ENCODE results near the gene GSE1.

GSE1 gene

DNA sequence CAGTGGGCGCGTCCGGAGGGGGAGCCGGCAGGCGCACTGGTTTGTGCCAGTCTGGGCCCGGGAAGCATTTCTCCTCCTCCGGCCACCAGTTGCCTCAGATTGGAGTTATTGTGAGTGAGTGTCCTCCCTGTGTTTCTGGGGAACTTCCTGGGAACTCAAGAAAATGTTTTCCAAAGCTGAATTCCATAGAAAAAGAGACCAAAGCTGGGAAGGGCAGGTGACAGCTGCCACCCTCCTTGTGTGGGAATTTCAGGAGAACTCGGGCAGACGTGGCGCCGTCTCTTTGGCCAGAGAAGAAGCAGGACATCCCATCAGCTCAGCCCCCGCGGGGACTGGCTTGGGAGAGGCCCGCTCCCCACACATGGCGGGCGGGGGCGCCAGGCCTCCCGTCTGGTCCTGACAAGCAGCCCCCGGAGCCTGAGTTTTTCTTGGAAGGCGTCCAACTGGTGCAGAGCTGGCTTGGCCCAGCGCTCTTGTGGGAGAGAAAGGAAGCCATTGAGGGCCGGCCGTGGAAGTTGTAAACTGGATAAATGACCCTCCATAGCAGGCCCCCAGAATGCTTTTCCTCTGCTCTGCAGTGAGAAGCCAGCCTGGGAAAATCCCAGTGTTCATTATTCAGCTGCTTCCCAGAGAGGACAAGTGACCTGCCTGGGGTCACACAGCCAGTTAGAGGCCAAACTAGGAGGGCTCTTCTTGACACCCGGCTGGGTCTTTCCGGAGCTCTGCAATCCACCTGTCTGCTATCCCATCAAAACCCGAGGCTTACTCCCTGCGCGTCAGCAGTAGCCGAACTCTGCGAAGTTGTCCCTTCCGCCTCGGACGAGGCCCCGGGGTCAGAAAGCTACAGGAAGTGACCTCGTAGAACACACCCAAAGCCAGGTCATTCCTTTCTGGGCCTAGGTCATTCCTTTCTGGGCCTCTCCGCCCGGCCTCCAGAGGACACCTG is 39.2 kb upstream of the GSE1 start:
- DNase-seq (ENCODE audit: extremely low read depth in 1 of 2, low read depth in 1 of 2) = no peak

DNA sequence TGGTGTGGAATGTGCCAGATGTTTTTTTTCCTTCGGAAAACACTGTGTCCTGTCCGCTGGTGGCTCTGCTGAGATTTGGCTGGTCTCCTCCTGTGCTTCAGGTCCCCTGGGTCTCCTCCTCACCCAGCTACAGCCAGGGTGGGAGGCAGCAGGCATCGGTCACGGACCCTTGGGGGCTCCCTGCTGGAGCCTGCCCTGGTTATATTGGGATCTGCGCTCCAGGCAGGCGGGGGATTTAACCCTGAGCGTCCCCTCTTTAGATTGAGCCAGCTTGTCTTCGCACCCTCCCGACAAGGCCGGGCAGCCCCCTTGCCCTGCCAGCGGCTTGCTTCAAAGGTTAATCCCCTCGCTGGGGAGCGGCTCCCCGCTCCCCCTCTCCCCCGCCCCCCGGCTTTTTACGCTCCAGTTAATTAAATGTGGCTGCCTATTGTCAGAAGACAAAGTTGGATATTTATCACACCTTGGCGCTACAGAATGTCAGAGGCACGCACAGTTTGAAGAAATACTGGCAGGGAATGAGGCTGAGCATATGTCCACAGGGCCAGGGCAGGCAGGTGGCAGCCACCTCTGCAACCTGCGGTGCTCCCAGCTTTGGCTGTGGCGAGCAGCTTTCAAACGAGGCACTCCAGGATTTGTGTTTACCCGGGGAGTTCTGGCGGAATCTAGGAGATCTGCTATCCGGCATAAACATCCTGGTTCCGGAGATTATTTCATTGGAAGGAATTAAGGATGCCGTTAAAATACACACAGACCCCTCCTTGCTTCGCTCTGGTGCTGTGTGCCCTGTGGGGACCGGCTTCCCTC is 38.2 kb upstream of the GSE1 start:
- DNase-seq (ENCODE audit: extremely low read depth in 1 of 2, low read depth in 1 of 2) = no peak

DNA sequence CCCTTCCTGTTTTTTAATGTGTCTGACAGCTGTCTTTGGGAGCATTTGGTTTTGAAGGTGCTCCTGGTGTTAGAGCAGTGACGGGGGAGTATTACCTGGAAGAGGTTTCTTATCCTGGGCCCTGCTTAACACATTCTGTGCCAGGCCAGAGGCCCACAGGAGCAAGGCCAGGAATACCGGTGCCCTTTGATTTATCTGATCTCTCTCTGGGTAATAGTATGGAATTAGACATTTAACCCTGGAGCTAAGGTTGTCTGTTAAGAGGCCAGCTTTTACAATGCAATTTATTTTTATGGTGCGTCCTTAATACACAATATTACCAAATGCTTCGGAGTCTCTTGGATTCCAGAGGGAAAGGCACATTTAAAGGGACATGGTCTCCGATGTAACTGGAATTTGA is 37.2 kb upstream of the GSE1 start:
- DNase-seq (ENCODE audit: extremely low read depth in 1 of 2, low read depth in 1 of 2) = no peak

DNA sequence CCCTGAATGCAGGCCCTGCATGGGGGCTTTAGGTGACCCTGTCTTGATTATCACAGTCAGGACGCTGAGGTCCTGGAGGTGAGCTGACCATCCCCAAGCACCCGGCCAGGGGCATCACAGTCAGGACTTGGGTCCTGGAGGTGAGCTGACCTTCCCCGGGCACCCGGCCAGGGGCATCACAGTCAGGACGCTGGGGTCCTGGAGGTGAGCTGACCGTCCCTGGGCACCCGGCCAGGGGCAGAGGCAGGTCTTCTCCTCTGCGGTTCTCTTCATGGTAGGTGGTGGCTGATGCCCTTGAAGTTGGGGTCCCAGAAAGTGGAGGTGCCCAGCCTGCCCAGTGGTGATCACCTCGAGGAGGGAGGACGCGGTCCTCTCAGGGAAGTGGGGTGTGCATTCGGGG is 36.2 kb upstream of the GSE1 start:
- no peak for DNase-seq (ENCODE audit: extremely low read depth in 1 of 2, low read depth in 1 of 2)

DNA sequence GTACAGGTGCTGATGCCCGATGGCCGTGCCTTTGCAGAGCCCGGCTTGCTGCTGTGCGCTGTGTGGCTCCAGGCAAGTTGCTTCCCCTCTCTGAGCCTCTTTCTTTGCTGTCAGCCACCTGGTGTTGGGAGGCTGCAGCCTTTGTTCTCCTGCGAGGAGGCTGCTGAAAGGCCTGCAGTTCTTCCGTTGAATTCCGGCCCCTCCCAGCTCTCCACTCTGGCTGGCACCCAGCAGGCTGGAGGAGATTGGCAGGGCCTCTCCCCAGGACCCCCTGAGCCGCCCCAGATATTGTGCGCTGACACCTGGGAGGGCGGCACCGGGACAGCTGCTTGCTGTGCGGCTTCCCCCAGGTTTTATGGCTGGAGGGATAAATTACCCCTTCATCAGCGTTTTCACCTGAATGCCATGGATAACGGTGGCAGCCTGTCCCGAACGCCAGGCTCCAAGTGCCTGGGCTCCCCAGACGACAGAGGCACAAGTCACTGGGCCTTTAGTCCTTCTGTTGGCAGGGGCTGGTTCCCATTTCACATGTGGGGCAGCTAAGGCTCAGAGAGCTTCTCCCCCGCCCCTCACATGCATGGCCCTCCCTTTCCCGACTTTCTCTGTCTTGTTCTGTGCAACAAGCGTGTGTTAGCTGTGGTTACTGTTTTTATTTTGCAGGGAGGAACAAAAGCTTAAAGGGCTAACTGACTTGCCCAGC is 35.1 kb upstream of the GSE1 start:
- no peak for DNase-seq (ENCODE audit: extremely low read depth in 1 of 2, low read depth in 1 of 2)

DNA sequence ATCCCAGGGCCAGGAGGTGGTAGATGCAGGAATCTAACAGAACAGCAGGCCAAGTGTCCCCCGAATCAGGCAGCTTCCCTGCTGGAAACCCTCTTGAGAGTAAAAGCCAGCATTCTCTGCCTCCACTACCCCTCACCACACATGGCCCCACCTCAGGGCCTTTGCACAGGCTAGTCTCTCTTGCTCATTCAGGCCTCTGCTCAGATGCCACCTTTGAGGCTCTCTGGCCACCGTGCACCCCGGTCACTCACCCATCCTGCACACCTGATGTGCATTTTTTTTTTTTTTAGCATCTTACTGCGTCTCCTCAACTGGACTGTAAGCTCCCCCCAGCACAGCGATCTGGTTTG is 34.5 kb upstream of the GSE1 start:
- no peak for DNase-seq (ENCODE audit: extremely low read depth in 1 of 2, low read depth in 1 of 2)

DNA sequence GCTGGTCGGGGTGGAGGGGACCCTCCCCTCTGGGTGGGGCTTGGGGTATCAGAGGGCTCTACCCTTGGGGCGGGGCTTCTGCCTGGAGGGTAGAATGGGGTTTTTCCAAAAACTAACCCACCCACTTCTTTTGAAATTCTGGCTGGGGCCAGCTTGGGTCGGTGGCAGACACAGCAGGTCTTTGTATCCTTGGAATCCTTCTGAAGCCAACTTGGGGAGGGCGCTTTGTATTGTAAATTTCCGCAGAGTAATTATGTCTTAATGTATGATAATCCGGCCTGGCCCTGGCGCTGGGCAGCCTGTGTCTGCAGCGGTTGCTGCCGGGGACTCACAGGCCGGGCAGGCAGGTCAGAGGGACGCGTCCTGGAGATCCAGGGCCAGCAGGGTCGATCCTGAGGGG is 33.9 kb upstream of the GSE1 start:
- DNase-seq (ENCODE audit: extremely low read depth in 1 of 2, low read depth in 1 of 2) = no peak

DNA sequence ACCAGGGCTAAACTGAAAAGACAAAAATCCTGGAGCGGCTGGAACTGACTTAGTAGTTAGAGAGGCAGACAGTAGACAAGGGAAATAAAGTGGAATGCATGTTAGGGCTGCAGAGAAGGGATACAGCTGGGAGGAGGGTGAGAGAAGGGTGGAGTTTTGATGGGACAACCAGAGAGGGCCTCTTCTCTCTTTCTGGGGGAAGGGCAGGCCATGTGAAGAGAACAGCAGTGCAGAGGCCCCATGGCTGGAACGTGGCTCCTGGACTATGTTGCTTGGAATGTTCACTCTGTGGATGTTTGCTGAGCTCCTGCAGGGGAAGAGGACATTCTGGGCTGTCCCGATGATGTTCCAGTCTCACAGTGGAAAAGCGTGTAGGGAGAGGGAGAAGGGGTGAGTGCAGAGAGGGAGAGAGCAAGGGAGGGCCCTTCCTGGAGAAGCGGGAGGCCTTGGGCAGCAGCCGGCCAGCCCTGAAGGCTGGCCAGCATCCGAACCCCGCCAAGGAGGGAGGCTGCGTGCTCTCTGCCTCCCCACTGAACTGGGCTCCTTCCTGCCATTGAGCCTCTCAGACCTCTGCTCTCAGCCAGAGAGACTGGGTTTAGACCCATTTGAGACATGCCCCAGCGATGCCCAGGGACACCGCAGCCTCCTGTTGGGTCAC is 33.1 kb upstream of the GSE1 start:
- no peak for DNase-seq (ENCODE audit: extremely low read depth in 1 of 2, low read depth in 1 of 2)

- DNase-seq (ENCODE audit: extremely low read depth in 1 of 2, low read depth in 1 of 2) = no peak
Observed at GRCh38 chr16:85580684-85581083, 32.4 kb upstream of the GSE1 start.

- no peak for DNase-seq (ENCODE audit: extremely low read depth in 1 of 2, low read depth in 1 of 2)
Observed at GRCh38 chr16:85582229-85582991, 30.7 kb upstream of the GSE1 start.

DNA sequence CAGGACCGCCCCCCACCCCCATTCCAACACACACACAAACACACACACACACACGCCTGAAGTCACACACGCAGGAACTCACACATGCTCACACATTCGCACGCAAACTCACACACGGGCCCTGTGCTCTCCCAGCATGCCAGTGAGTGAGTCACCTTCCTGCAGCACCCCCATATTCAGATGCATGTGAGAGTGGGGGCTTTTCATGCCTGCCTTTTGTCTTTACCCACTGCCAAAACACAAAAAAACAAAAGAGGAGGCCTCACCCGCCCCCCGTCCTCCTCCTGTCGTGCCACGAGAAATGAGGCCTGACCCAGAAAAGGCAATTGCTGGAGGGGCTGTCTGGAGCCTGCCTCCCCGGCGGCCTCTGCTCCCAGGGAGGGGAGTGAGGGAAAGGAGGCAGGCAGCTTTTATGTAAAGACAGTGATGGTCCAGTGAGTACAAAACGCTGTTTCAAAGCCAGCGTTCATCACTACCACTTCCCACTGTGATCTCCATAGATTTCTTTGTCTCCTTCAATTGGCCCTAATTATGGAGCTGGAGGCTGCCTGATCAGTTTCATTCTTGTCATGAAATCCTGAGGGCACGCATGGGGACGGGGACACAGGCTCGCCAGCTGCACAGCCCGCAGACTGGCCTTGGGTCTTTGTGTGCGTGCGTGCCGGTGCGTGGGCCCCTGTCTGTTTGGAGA is 29.5 kb upstream of the GSE1 start:
- DNase-seq (ENCODE audit: extremely low read depth in 1 of 2, low read depth in 1 of 2) = no peak

DNA sequence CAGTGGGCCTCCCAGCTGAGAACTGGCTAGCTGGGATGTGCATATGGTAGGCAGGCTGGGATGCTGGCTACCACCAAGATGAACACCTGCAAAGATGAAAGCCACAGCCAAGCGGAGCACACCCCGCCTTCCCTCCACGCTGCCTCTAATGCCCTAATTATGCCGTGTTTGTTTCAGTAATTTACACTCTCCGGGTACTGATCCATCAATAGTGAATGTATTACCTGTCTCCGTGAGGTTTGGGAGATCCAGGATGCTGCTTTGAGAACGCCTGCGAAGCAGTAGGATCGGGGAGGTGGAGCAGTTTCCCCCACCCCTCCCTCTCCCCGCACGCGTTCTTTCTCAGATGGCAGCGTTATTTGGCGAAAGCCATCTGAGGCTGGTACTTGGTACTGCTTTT is 28.9 kb upstream of the GSE1 start:
- no peak for DNase-seq (ENCODE audit: extremely low read depth in 1 of 2, low read depth in 1 of 2)

GRCh38 chr16:85584819-85585282 is 28.3 kb upstream of the GSE1 start:
- no peak for DNase-seq (ENCODE audit: extremely low read depth in 1 of 2, low read depth in 1 of 2)

DNA sequence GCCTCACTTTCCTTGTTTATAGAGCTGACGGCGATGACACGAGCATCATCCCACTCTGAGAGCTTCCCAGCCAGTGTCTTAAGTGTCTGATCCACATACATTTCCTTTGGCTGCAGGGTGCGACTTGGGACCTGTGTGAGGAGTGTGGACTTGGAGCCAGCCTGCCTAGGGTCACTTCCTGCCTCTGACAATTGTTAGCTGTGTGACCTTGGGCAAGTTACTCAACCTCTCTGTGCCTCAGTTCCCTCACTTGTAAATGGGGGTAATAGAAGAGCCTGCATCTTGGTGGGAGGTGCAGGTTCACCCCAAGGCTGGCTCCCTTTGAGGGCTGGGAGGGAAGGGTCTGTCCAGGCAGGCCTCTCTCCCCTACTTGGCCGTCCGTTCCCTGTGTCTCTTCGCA is 27.4 kb upstream of the GSE1 start:
- no peak for DNase-seq (ENCODE audit: extremely low read depth in 1 of 2, low read depth in 1 of 2)

GRCh38 chr16:85586380-85587104 is 26.6 kb upstream of the GSE1 start:
- DNase-seq (ENCODE audit: extremely low read depth in 1 of 2, low read depth in 1 of 2) = no peak

GRCh38 chr16:85587762-85588556 is 25.2 kb upstream of the GSE1 start:
- no peak for DNase-seq (ENCODE audit: extremely low read depth in 1 of 2, low read depth in 1 of 2)

GRCh38 chr16:85588562-85589503 is 24.3 kb upstream of the GSE1 start:
- DNase-seq (ENCODE audit: extremely low read depth in 1 of 2, low read depth in 1 of 2) = no peak
